Measurements from ENCODE around the gene STT3A. TPM values are rescaled to one million over a fixed set of nuclear protein-coding genes. Genes with fewer than 3 reads are reported as not detected.

Gene STT3A
- total and polyA plus RNA-seq, 2 of the 13 experiments (the other 11 are each of a cell fraction or from before 2014, with no cell fraction given): 229 to 319 TPM

DNA sequence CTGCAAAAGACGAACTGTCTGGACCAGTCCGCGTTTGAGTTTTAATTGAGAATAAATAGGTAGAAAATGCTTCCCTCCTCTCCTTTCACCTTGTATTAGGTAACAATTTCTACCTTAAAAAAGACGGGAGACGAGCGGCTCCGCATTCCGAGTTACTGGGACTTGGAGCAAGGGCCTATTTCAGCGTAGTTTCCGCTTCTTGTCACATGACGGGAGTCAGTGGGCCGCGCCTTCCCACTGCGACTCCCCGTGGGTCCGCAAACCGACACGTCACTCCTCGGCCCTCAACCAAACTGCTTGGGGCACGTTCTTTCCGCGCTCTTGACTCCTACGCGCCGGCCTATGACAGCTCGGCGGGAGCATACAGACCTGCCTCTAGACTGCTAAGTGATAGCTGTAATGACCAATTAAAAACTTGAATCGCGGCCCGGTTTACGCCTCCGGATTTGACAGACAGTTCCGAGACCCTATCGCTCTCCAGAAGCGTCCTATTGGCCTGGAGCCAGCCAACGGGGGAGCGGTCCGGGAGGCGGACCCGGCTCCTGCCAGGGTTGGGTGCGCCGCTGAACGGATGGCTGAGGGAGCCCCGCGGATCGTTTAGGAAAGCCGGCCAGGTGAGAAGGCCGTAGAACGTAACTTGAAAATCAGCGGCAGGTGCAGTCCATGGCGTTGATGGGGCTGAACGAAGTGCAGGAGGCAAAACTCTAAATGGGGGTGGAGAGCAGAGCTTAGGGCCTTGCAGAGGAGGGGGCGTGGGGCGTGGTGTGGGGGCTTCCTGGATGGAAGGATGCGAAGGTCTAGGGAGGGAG, at the start of gene STT3A (continued):
- TF ChIP-seq ZNF124 (CRISPR knock-in tag; IDR thresholded peaks at IDR 0.05) (no peak; the same call in 1 of the 2 replicates), MTF2 (CRISPR knock-in tag; IDR thresholded peaks at IDR 0.05; ENCODE audit: borderline replicate concordance) (no peak), PCBP2 (optimal IDR thresholded peaks at IDR 0.05; ENCODE audit: low read depth, low read length, poor library complexity, severe bottlenecking) (peak; percentile 35), TBX2 (CRISPR knock-in tag; IDR thresholded peaks at IDR 0.05; ENCODE audit: borderline replicate concordance) (peak; percentile 77; the same call in 1 of the 2 replicates), SOX6 (IDR thresholded peaks at IDR 0.05) (no peak), SOX6 (CRISPR knock-in tag; IDR thresholded peaks at IDR 0.05) (peak; percentile 10; the same call in 1 of the 2 replicates), HHEX (CRISPR knock-in tag; IDR thresholded peaks at IDR 0.05) (no peak), ZFP62 (CRISPR knock-in tag; IDR thresholded peaks at IDR 0.05) (no peak), ZBTB1 (CRISPR knock-in tag; IDR thresholded peaks at IDR 0.05; ENCODE audit: borderline replicate concordance) (no peak), STAT5B (CRISPR knock-in tag; IDR thresholded peaks at IDR 0.05) (no peak), ATRX (CRISPR knock-in tag; IDR thresholded peaks at IDR 0.05; ENCODE audit: borderline replicate concordance) (no peak), MEIS1 (CRISPR knock-in tag; IDR thresholded peaks at IDR 0.05; ENCODE audit: borderline replicate concordance) (no peak; the same call in none of the 2 replicates), MBNL3 (CRISPR knock-in tag; conservative IDR thresholded peaks at IDR 0.05) (no peak), ZNF382 (CRISPR knock-in tag; IDR thresholded peaks at IDR 0.05; ENCODE audit: borderline replicate concordance) (no peak), TGIF2 (CRISPR knock-in tag; IDR thresholded peaks at IDR 0.05) (0 out of 2 replicates have a peak, but pooled peaks have one; percentile 74), ZNF138 (CRISPR knock-in tag; IDR thresholded peaks at IDR 0.05; ENCODE audit: low read depth) (no peak), JUN (CRISPR knock-in tag; IDR thresholded peaks at IDR 0.05) (no peak), ZNF674 (CRISPR knock-in tag; IDR thresholded peaks at IDR 0.05; ENCODE audit: low read depth) (no peak), GMEB2 (CRISPR knock-in tag; IDR thresholded peaks at IDR 0.05; ENCODE audit: low read depth) (peak; percentile 76), ZNF446 (CRISPR knock-in tag; IDR thresholded peaks at IDR 0.05) (no peak), ZNF550 (CRISPR knock-in tag; IDR thresholded peaks at IDR 0.05; ENCODE audit: borderline replicate concordance) (no peak), TCF7 (IDR thresholded peaks at IDR 0.05; ENCODE audit: low read depth) (no peak), ZNF30 (CRISPR knock-in tag; IDR thresholded peaks at IDR 0.05) (no peak), ASH2L (IDR thresholded peaks at IDR 0.05; ENCODE audit: insufficient read length, low read depth, low read length) (peak; percentile 94), ZNF281 (CRISPR knock-in tag; IDR thresholded peaks at IDR 0.05; ENCODE audit: borderline replicate concordance) (peak; percentile 17; the same call in 1 of the 2 replicates), RFX1 (IDR thresholded peaks at IDR 0.05) (no peak)
- TF ChIP-seq, protein P1, sequence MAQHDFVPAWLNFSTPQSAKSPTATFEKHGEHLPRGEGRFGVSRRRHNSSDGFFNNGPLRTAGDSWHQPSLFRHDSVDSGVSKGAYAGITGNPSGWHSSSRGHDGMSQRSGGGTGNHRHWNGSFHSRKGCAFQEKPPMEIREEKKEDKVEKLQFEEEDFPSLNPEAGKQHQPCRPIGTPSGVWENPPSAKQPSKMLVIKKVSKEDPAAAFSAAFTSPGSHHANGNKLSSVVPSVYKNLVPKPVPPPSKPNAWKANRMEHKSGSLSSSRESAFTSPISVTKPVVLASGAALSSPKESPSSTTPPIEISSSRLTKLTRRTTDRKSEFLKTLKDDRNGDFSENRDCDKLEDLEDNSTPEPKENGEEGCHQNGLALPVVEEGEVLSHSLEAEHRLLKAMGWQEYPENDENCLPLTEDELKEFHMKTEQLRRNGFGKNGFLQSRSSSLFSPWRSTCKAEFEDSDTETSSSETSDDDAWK (CRISPR knock-in tag; IDR thresholded peaks at IDR 0.05): no peak
